Neural progenitor cell (in vitro differentiated cells): Measurements from ENCODE around the gene GRIFIN.

Experiments
- EZH2phosphoT487 ChIP-seq: fragments of 200-600 bp; sonication (generic); IDR thresholded peaks from 2 replicates; pipeline ENCODE4 v1.6.1; 2017; ENCODE audit warnings: antibody characterized with exemption
- TF ChIP-seq, protein P1 (sequence below): fragments of 200-600 bp; sonication (generic); IDR thresholded peaks from 2 replicates; pipeline ENCODE4 v1.5.1; 2017; ENCODE audit warnings: antibody characterized with exemption, mild to moderate bottlenecking

GRCh38 chr7:2488272-2488645 is 12.1 kb upstream of the GRIFIN start:
- TF ChIP-seq, protein P1, sequence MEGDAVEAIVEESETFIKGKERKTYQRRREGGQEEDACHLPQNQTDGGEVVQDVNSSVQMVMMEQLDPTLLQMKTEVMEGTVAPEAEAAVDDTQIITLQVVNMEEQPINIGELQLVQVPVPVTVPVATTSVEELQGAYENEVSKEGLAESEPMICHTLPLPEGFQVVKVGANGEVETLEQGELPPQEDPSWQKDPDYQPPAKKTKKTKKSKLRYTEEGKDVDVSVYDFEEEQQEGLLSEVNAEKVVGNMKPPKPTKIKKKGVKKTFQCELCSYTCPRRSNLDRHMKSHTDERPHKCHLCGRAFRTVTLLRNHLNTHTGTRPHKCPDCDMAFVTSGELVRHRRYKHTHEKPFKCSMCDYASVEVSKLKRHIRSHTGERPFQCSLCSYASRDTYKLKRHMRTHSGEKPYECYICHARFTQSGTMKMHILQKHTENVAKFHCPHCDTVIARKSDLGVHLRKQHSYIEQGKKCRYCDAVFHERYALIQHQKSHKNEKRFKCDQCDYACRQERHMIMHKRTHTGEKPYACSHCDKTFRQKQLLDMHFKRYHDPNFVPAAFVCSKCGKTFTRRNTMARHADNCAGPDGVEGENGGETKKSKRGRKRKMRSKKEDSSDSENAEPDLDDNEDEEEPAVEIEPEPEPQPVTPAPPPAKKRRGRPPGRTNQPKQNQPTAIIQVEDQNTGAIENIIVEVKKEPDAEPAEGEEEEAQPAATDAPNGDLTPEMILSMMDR = no peak
- TF ChIP-seq EZH2phosphoT487 = no peak
